Left lung (tissue), 10 donors: ENCODE measurements around the gene NGRN. TPM values are rescaled to one million over a fixed set of nuclear protein-coding genes. Genes with fewer than 3 reads are reported as not detected.
"Not testable (repeated sequence)": the region's sequence is repeated elsewhere in the genome, so short reads cannot be mapped to it uniquely, and the experiment has no call there.

Source experiments
- ATAC-seq: fragments of 200-7000 bp; cut with Tn5 transposase; one replicate; pipeline ENCODE4 v1.9.1; 2020; ENCODE audit warnings: moderate library complexity
- DNase-seq, 4 donors: peaks; one replicate each; pipeline ENCODE4 v3.0.0-alpha.2; 2013 to 2020
- H3K27ac ChIP-seq, 2 donors: fragments of 200-600 bp; sonication (generic) in 1 of 2; one replicate each; pipeline versions ENCODE4 v1.5.0 to v1.8.0; 2020 to 2021
- H3K27me3 ChIP-seq, 2 donors: fragments of 200-600 bp; sonication (generic) in 1 of 2; one replicate each; pipeline versions ENCODE4 v1.5.0 to v1.8.0; 2020 to 2021
- H3K36me3 ChIP-seq, 2 donors: fragments of 200-600 bp; sonication (generic) in 1 of 2; one replicate each; pipeline versions ENCODE4 v1.5.0 to v1.8.0; 2020 to 2021
- H3K4me1 ChIP-seq, 2 donors: fragments of 200-600 bp; one replicate each; pipeline ENCODE4 v1.8.0; 2021
- H3K4me3 ChIP-seq, 2 donors: fragments of 200-600 bp; sonication (generic) in 1 of 2; one replicate each; pipeline versions ENCODE4 v1.5.0 to v1.8.0; 2020 to 2021; ENCODE audit warnings: mild to moderate bottlenecking in 1 of 2
- H3K9me3 ChIP-seq, 2 donors: fragments of 200-600 bp; sonication (generic) in 1 of 2; one replicate each; pipeline versions ENCODE4 v1.5.0 to v1.8.0; 2020 to 2021
- CTCF ChIP-seq, 2 donors: fragments of 200-600 bp; sonication (generic) in 1 of 2; IDR thresholded peaks; one replicate each; pipeline versions ENCODE4 v1.5.0 to v1.8.0; 2021; ENCODE audit warnings: antibody characterized with exemption in 2 of 2
- intact Hi-C, 2 donors: fragments of 100-400 bp; cut with DNase I; formaldehyde crosslinking; loops; one replicate each; pipeline versions ENCODE4 v1.11.2 to v1.14.2; 2022
- polyA plus RNA-seq, 6 donors: library from polyadenylated mRNA; unstranded; fragments of 120-200 nt; gene quantifications; one replicate each; pipeline ENCODE4 v1.2.1, GENCODE V29; 2013; ENCODE audit not compliant: insufficient read length in 6 of 6
- total RNA-seq, 2 donors: library from RNA; stranded (reverse); fragmentation: NEBNext Ultra II Directional; extraction: Animal tissue kit (Norgen Biotek cat#: 25700); gene quantifications; one replicate each; pipeline ENCODE4 v1.2.1, GENCODE V29; 2021
- donor health status: DM: no; HTN: yes; CAD: no.
- donor health status: DM: no; HTN: no; CAD: no.

The NGRN gene
- total and polyA plus RNA-seq, 8 donors, result 73.1 to 121 (median 109) TPM

GRCh38 chr15:90243943-90244639 lies 21.4 kb upstream of the NGRN start:
- intact Hi-C loops, result no loop called here
- H3K36me3 ChIP-seq, result peaks cover 0 to 18% of the 10 kb centered on the region in 2 donors
- no peaks in the 10 kb centered on the region for H3K9me3 ChIP-seq
- DNase-seq (no peak), ATAC-seq (no peak)
- H3K4me1 ChIP-seq, result peaks cover 0 to 3% of the 10 kb centered on the region in 2 donors
- no peak overlapping the region for H3K27ac ChIP-seq
- no peak for TF ChIP-seq CTCF (IDR thresholded peaks at IDR 0.05)
- no peak overlapping the region for H3K4me3 ChIP-seq
- H3K27me3 ChIP-seq, result no peaks in the 10 kb centered on the region

GRCh38 chr15:90248789-90249202 lies 16.7 kb upstream of the NGRN start:
- intact Hi-C loops, result no loop called here
- Histone ChIP-seq H3K36me3 (no peaks in the 10 kb centered on the region), H3K27me3 (no peaks in the 10 kb centered on the region), H3K4me3 (peak overlapping the region; percentile 49 to 52), H3K27ac (peak overlapping the region in 1 of 2 donors; percentile 63), H3K4me1 (peaks cover 0 to 14% of the 10 kb centered on the region in 2 donors), H3K9me3 (no peaks in the 10 kb centered on the region)
- no peak for TF ChIP-seq CTCF (IDR thresholded peaks at IDR 0.05)
- ATAC-seq (no peak), DNase-seq (no peak)

GRCh38 chr15:90249203-90249863 lies 16.1 kb upstream of the NGRN start, which contains the start of gene TTLL13:
TTLL13 (plus strand) TSS chr15:90249556; CDS start chr15:90250631, 1,075 bp downstream.
- H3K4me3 ChIP-seq, result peak within 1 kb of the TSS; percentile 49 to 52
- intact Hi-C loops, result no loop called here
- peaks cover 0 to 14% of the 10 kb centered on the region in 2 donors for H3K4me1 ChIP-seq
- no peak for TF ChIP-seq CTCF (IDR thresholded peaks at IDR 0.05)
- H3K27me3 ChIP-seq, result no peaks in the 10 kb centered on the region
- H3K9me3 ChIP-seq, result no peaks in the 10 kb centered on the region
- DNase-seq (peak; percentile 85 to 98 (median 94)), ATAC-seq (peak; percentile 99)
- H3K27ac ChIP-seq, result peak within 1 kb of the TSS; percentile 10 to 63
- no peaks in the 10 kb centered on the region for H3K36me3 ChIP-seq

- Histone ChIP-seq H3K27me3 (no peaks in the 10 kb centered on the region), H3K4me3 (no peak overlapping the region), H3K9me3 (no peaks in the 10 kb centered on the region), H3K4me1 (no peaks in the 10 kb centered on the region), H3K36me3 (no peaks in the 10 kb centered on the region), H3K27ac (no peak overlapping the region)
- ATAC-seq (no peak), DNase-seq (no peak)
- intact Hi-C loops, result no loop called here
- no peak for TF ChIP-seq CTCF (IDR thresholded peaks at IDR 0.05)
These were observed 7.7 kb upstream of the NGRN start for GRCh38 chr15:90257776-90258175.

GRCh38 chr15:90259524-90259923 lies 5.9 kb upstream of the NGRN start:
- H3K36me3 ChIP-seq, result no peaks in the 10 kb centered on the region
- H3K27me3 ChIP-seq, result no peaks in the 10 kb centered on the region
- no peaks in the 10 kb centered on the region for H3K9me3 ChIP-seq
- DNase-seq (no peak), ATAC-seq (no peak)
- peaks cover under 1 to 6% of the 10 kb centered on the region in 2 donors for H3K4me1 ChIP-seq
- intact Hi-C loops, result no loop called here
- TF ChIP-seq CTCF (IDR thresholded peaks at IDR 0.05), result no peak
- H3K27ac ChIP-seq, result no peak overlapping the region
- H3K4me3 ChIP-seq, result no peak overlapping the region

GRCh38 chr15:90260731-90261130 lies 4.7 kb upstream of the NGRN start:
- H3K4me3 ChIP-seq, intact Hi-C loops, H3K9me3 ChIP-seq, ATAC-seq, DNase-seq, H3K27me3 ChIP-seq, H3K27ac ChIP-seq, H3K36me3 ChIP-seq: not testable (repeated sequence)
- H3K4me1 ChIP-seq, result peaks cover 3 to 11% of the 10 kb centered on the region in 2 donors
